A549 (cell line): Measurements from ENCODE around the gene PADI4. TPM values are rescaled to one million over a fixed set of nuclear protein-coding genes. Genes with fewer than 3 reads are reported as not detected.

Experiments
- ATAC-seq, 2 experiments: fragments of 200-7000 bp in 1 of 2; fragments of >200 bp in 1 of 2; cut with Nextera tagmentation in 1 of 2; cut with Tn5 transposase in 1 of 2; 3 replicates each; pipeline versions ENCODE4 v1.8.0 to v1.9.1; 2018 to 2020; ENCODE audit warnings: mild to moderate bottlenecking in 1 of 2, moderate library complexity in 1 of 2
- CTCF ChIA-PET: fragments of 300-600 bp; sonication (Branson Sonifier 250); formaldehyde crosslinking; extraction: SDS; loops from one replicate; lab custom pipeline; 2021; ENCODE audit warnings: antibody characterized with exemption, inconsistent platforms; lab: Yijun Ruan, JAX
- POLR2A ChIA-PET: fragments of 350-600 bp; formaldehyde crosslinking; extraction: SDS; loops from one replicate; lab custom pipeline; 2021; ENCODE audit warnings: antibody characterized with exemption, inconsistent platforms; lab: Yijun Ruan, JAX
- DNase-seq, 2 experiments: peaks; one replicate each; pipeline versions ENCODE4 v3.0.0 to v3.0.0-alpha.2; 2011 to 2016; ENCODE audit warnings: low read depth in 1 of 2, low spot score in 1 of 2
- FAIRE-seq: peaks from 2 replicates; lab custom pipeline; 2011; peaks lifted over from hg19 to GRCh38; lab: Jason Lieb, UNC
- H3K27ac ChIP-seq, 2 experiments: fragments of >200 bp; sonication (Bioruptor Twin); formaldehyde crosslinking; 3 replicates each; pipeline ENCODE4 v1.5.1; 2016 to 2017
- H3K4me1 ChIP-seq: fragments of >200 bp; sonication (Bioruptor Twin); formaldehyde crosslinking; 3 replicates; pipeline ENCODE4 v1.6.1; 2016
- H3K4me2 ChIP-seq: fragments of >200 bp; sonication (Bioruptor Twin); formaldehyde crosslinking; 3 replicates; pipeline ENCODE4 v1.6.1; 2016
- H3K4me3 ChIP-seq: fragments of >200 bp; sonication (Bioruptor Twin); formaldehyde crosslinking; 3 replicates; pipeline ENCODE4 v1.5.1; 2016
- H3K9me3 ChIP-seq: fragments of >200 bp; sonication (Bioruptor Twin); formaldehyde crosslinking; 3 replicates; pipeline ENCODE4 v1.6.1; 2016
- BHLHE40 ChIP-seq: IDR thresholded peaks from 2 replicates; pipeline ENCODE4 v1.6.1; 2012; ENCODE audit warnings: low read depth, low read length, inconsistent platforms
- CTCF ChIP-seq: fragments of >200 bp; sonication (Bioruptor Twin); formaldehyde crosslinking; IDR thresholded peaks from 3 replicates; pipeline ENCODE4 v1.5.1; 2016
- EP300 ChIP-seq, 2 experiments: fragments of >200 bp; sonication (Bioruptor Twin); formaldehyde crosslinking; IDR thresholded peaks; 2 replicates in 1 of 2; 3 replicates in 1 of 2; pipeline ENCODE4 v1.6.1; 2016 to 2017
- FOSB ChIP-seq: fragments of 250-450 bp; sonication (Bioruptor Pico); IDR thresholded peaks from 2 replicates; pipeline ENCODE4 v1.5.0; 2020; ENCODE audit warnings: mild to moderate bottlenecking, moderate library complexity
- FOSL2 ChIP-seq, 2 experiments: fragments of 450-650 bp in 1 of 2; fragments of >200 bp in 1 of 2; sonication (Bioruptor Twin) in 1 of 2; formaldehyde crosslinking; IDR thresholded peaks; 2 replicates each; pipeline versions ENCODE4 v1.5.0 to v1.6.1; 2016 to 2020; ENCODE audit warnings: mild to moderate bottlenecking in 1 of 2, moderate library complexity in 1 of 2
- MAFK ChIP-seq: fragments of 450-650 bp; IDR thresholded peaks from 2 replicates; pipeline ENCODE4 v1.6.1; 2014; ENCODE audit not compliant: partially characterized antibody
- MAX ChIP-seq: IDR thresholded peaks from 2 replicates; pipeline ENCODE4 v1.6.1; 2012
- MAZ ChIP-seq: fragments of 150-350 bp; IDR thresholded peaks from 2 replicates; pipeline ENCODE4 v1.6.1; 2014; ENCODE audit warnings: antibody characterized with exemption, low read depth, low read length, borderline replicate concordance
- MYC ChIP-seq: IDR thresholded peaks from 2 replicates; pipeline ENCODE4 v1.6.1; 2012; ENCODE audit warnings: mild to moderate bottlenecking, inconsistent platforms, low read length, improper control_type of control experiment, borderline replicate concordance
- PHF8 ChIP-seq: fragments of 200-600 bp; sonication (generic); IDR thresholded peaks from 2 replicates; pipeline ENCODE4 v1.6.1; 2016; ENCODE audit warnings: low read depth, mild to moderate bottlenecking, antibody characterized with exemption, moderate library complexity, borderline replicate concordance
- RAD21 ChIP-seq, 2 experiments: fragments of >200 bp in 1 of 2; sonication (Bioruptor Twin) in 1 of 2; formaldehyde crosslinking in 1 of 2; IDR thresholded peaks in 1 of 2; conservative IDR thresholded peaks in 1 of 2; 2 replicates in 1 of 2; 3 replicates in 1 of 2; pipeline ENCODE4 v1.6.1; 2012 to 2018; ENCODE audit warnings: inconsistent platforms in 1 of 2
- RARB ChIP-seq: fragments of 250-450 bp; sonication (Bioruptor Pico); IDR thresholded peaks from 2 replicates; pipeline ENCODE4 v1.8.0; 2021; ENCODE audit warnings: mild to moderate bottlenecking, moderate library complexity
- REST ChIP-seq: fragments of 200-600 bp; sonication (generic); IDR thresholded peaks from 2 replicates; pipeline ENCODE4 v1.6.1; 2016; ENCODE audit warnings: antibody characterized with exemption, mild to moderate bottlenecking, moderate library complexity
- USF2 ChIP-seq: fragments of 450-650 bp; IDR thresholded peaks from 2 replicates; pipeline ENCODE4 v1.6.1; 2014; ENCODE audit warnings: antibody characterized with exemption
- ZC3H11A ChIP-seq: fragments of 450-650 bp; IDR thresholded peaks from 2 replicates; pipeline ENCODE4 v1.6.1; 2014; ENCODE audit warnings: antibody characterized with exemption, mild to moderate bottlenecking
- WGBS: methylation state at CpG from one replicate; pipeline ENCODE4 v1.1.6; 2017; ENCODE audit errors: missing lambda C conversion rate; 5-methylcytosine and 5-hydroxymethylcytosine counted together
- polyA plus RNA-seq, 4 experiments: library from polyadenylated mRNA; depleted of rRNA in 3 of 4; stranded (reverse); fragments of >200 nt; fragmentation: RNase III in 1 of 4; extraction: RNeasy Plus Mini Kit Qiagen cat#74134 plus additional on column Dnase treatment in 1 of 4; gene quantifications; 2 replicates in 3 of 4; 3 replicates in 1 of 4; pipeline ENCODE4 v1.2.3, GENCODE V29; 2011 to 2017

PADI4 gene
- polyA plus RNA-seq, 2 of the 4 experiments (the other 2 are of a cell fraction), result not detected

GRCh38 chr1:17360272-17360956, 52.4 kb downstream of the PADI4 start:
- DNase-seq, result no peak
- ChIA-PET CTCF (no interaction called here), POLR2A (no interaction called here)
- Histone ChIP-seq H3K4me2 (no peak overlapping the region), H3K9me3 (no peaks in the 10 kb centered on the region; the same call in 2 of the 3 replicates), H3K4me1 (no peaks in the 10 kb centered on the region), H3K27ac (no peak overlapping the region), H3K4me3 (no peak overlapping the region)
- 92% methylated on average over 6 of the region's 11 CpGs for WGBS
- no peak for FAIRE-seq
- no peak for TF ChIP-seq BHLHE40
- no peak for TF ChIP-seq RAD21 (conservative IDR thresholded peaks at IDR 0.05 in 1 of 2, IDR thresholded peaks at IDR 0.05 in 1 of 2)
- TF ChIP-seq RARB, result no peak
- no peak for TF ChIP-seq USF2
- no peak for TF ChIP-seq FOSB
- TF ChIP-seq CTCF, result no peak
- ATAC-seq, result no peak

GRCh38 chr1:17361687-17362086, 53.7 kb downstream of the PADI4 start:
- H3K4me1 ChIP-seq, result no peaks in the 10 kb centered on the region
- no peak overlapping the region for H3K4me2 ChIP-seq
- 87% methylated on average over 4 of the region's 4 CpGs for WGBS
- ChIA-PET POLR2A (no interaction called here), CTCF (no interaction called here)
- no peak for FAIRE-seq
- no peak overlapping the region for H3K4me3 ChIP-seq
- H3K27ac ChIP-seq, result no peak overlapping the region
- DNase-seq, result no peak
- ATAC-seq, result no peak
- no peak for TF ChIP-seq PHF8
- no peak for TF ChIP-seq USF2
- TF ChIP-seq MAX, result no peak
- no peak for TF ChIP-seq EP300 (IDR thresholded peaks at IDR 0.05)
- TF ChIP-seq REST, result no peak
- TF ChIP-seq MAZ, result no peak
- TF ChIP-seq MAFK, result no peak
- no peak for TF ChIP-seq FOSL2 (IDR thresholded peaks at IDR 0.05)
- no peak for TF ChIP-seq FOSL2 (CRISPR knock-in tag; IDR thresholded peaks at IDR 0.05)
- no peak for TF ChIP-seq MYC
- TF ChIP-seq ZC3H11A, result no peak
- no peaks in the 10 kb centered on the region; the same call in 2 of the 3 replicates for H3K9me3 ChIP-seq
